ENCODE data around the gene UROC1. TPM values are rescaled to one million over a fixed set of nuclear protein-coding genes. Genes with fewer than 3 reads are reported as not detected.

Gene UROC1
- total RNA-seq, 1 experiment from 2014 or later, result not detected

DNA sequence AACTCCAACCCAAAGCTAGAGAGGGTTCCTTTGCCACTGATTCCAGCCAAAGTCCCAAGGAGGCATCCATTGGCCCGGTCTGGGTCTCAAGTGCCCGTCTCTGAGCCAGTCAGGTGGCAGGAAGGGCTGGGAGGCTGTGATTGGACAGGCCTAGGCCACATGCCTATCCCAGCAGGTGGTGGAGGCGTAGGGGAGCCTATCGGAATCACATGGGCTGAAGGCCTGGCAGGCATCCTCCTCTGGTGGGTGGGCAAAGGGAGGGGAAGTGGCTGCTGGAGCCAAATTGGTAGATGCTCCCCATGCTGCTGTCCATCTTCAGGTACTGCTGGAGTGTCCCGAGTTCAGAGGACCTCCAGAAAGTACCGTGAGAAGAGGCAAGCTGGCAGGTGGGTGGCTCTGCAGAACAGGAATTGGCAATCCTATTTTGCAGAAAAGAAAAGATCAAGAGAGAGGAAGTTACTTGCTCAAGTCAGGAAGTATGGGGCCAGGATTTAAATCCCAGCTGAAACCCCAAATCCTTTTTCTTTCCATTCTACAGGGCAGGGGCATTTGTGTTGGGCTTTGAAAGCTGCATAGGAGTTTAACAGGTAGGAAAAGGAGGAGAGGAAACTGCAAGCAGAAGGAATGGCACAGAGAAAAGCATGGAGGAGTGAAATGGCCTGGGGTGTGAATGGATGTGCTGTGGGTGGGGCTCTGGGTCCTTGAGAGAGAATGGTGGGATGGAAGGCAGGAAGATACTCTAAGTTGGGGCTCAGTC lies 10.1 kb upstream of the UROC1 start:
- H3K4me1 ChIP-seq, result peaks cover 47% of the 10 kb centered on the region
- TF ChIP-seq, protein P1, sequence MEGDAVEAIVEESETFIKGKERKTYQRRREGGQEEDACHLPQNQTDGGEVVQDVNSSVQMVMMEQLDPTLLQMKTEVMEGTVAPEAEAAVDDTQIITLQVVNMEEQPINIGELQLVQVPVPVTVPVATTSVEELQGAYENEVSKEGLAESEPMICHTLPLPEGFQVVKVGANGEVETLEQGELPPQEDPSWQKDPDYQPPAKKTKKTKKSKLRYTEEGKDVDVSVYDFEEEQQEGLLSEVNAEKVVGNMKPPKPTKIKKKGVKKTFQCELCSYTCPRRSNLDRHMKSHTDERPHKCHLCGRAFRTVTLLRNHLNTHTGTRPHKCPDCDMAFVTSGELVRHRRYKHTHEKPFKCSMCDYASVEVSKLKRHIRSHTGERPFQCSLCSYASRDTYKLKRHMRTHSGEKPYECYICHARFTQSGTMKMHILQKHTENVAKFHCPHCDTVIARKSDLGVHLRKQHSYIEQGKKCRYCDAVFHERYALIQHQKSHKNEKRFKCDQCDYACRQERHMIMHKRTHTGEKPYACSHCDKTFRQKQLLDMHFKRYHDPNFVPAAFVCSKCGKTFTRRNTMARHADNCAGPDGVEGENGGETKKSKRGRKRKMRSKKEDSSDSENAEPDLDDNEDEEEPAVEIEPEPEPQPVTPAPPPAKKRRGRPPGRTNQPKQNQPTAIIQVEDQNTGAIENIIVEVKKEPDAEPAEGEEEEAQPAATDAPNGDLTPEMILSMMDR (IDR thresholded peaks at IDR 0.05; ENCODE audit: insufficient read depth in 1 of 2, low read depth in 1 of 2, low read length in 1 of 2, severe bottlenecking in 1 of 2, unreplicated experiment in 1 of 2), result no peak
- H3K4me1 Mint-ChIP-seq (ENCODE audit: low read depth, unreplicated experiment), result peaks cover 24% of the 10 kb centered on the region
- no peaks in the 10 kb centered on the region for H3K27me3 Mint-ChIP-seq (ENCODE audit: insufficient read depth, unreplicated experiment)
- H3K9me3 ChIP-seq, result no peaks in the 10 kb centered on the region
- H3K27ac Mint-ChIP-seq (ENCODE audit: unreplicated experiment), result peak overlapping the region; percentile 57
- ChIA-PET CTCF (no interaction called here), POLR2A (no interaction called here)
- no peak overlapping the region for H3K4me3 Mint-ChIP-seq (ENCODE audit: unreplicated experiment)
- H3K27me3 ChIP-seq (replicated peaks; ENCODE audit: control insufficient read depth, insufficient read depth, low read length), result no peaks in the 10 kb centered on the region
- intact Hi-C loops (cut with micrococcal nuclease; ENCODE audit: unreplicated experiment), result loop anchor here (2.0 to 10.0 kb wide), 2 partner anchors 19 to 127 kb away; partner anchors contain the start of gene TXNRD3
- BruUV-seq (replicated peaks), result no TSS peak
- H3K4me3 ChIP-seq (ENCODE audit: low read depth, low read length), result no peak overlapping the region
- no peak for DNase-seq
- no peaks in the 10 kb centered on the region for H3K9me3 Mint-ChIP-seq (ENCODE audit: unreplicated experiment)
- peaks cover 4% of the 10 kb centered on the region for H3K36me3 ChIP-seq (ENCODE audit: control insufficient read depth, insufficient read depth, low read length)
- no peaks in the 10 kb centered on the region for H3K36me3 Mint-ChIP-seq (ENCODE audit: insufficient read depth, unreplicated experiment)

DNA sequence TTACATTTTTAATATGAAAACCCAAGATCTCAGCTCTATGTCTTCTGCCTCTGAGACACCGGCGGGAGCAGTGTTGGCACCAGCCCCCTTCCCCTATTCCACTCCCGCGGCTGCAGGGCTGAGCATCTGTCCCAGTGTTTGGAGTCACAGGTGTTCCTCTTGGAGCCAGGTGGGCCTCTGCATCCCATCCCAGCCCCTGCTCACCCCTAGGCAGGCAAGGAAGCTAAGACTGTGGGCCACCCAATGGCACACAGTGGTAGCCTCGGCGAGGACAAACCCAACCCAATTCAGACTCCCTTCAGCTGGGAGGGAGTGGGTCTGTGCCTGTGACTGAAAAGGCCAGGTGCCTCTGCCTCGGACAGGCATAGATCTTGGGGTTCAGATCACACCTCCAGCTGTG lies 9.4 kb upstream of the UROC1 start:
- Histone ChIP-seq H3K4me1 (peaks cover 50% of the 10 kb centered on the region), H3K27me3 (replicated peaks; ENCODE audit: control insufficient read depth, insufficient read depth, low read length) (no peaks in the 10 kb centered on the region), H3K9me3 (no peaks in the 10 kb centered on the region), H3K36me3 (ENCODE audit: control insufficient read depth, insufficient read depth, low read length) (peaks cover 4% of the 10 kb centered on the region), H3K4me3 (ENCODE audit: low read depth, low read length) (no peak overlapping the region)
- H3K27ac Mint-ChIP-seq (ENCODE audit: unreplicated experiment), result no peak overlapping the region
- H3K36me3 Mint-ChIP-seq (ENCODE audit: insufficient read depth, unreplicated experiment), result no peaks in the 10 kb centered on the region
- H3K4me3 Mint-ChIP-seq (ENCODE audit: unreplicated experiment), result no peak overlapping the region
- ChIA-PET POLR2A (no interaction called here), CTCF (no interaction called here)
- no peaks in the 10 kb centered on the region for H3K27me3 Mint-ChIP-seq (ENCODE audit: insufficient read depth, unreplicated experiment)
- peaks cover 28% of the 10 kb centered on the region for H3K4me1 Mint-ChIP-seq (ENCODE audit: low read depth, unreplicated experiment)
- no peak for DNase-seq
- intact Hi-C loops (cut with micrococcal nuclease; ENCODE audit: unreplicated experiment), result loop anchor here (10.0 kb wide), 1 partner anchor 128 kb away; the partner anchor contains the start of gene TXNRD3
- BruUV-seq (replicated peaks), result no TSS peak
- no peaks in the 10 kb centered on the region for H3K9me3 Mint-ChIP-seq (ENCODE audit: unreplicated experiment)
- TF ChIP-seq, protein P1 (IDR thresholded peaks at IDR 0.05; ENCODE audit: insufficient read depth in 1 of 2, low read depth in 1 of 2, low read length in 1 of 2, severe bottlenecking in 1 of 2, unreplicated experiment in 1 of 2), result no peak

DNA sequence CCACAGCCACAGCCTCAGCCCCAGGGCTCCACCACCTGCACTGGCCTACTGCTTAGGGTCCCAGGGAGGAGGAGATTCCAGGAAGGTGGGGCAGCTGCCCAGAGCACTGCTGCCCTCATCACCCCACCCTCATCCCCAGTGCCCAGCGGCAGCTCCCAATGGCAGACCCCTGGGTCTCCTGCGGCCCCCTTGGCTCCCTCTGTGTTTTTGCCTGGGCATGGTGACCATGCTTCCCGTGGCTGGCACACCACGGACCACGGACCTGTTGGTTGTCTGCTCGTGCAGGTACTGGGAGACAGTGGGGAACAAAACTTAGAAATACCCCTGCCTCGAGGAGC lies 9.1 kb upstream of the UROC1 start:
- Histone ChIP-seq H3K4me3 (ENCODE audit: low read depth, low read length) (no peak overlapping the region), H3K27me3 (replicated peaks; ENCODE audit: control insufficient read depth, insufficient read depth, low read length) (no peaks in the 10 kb centered on the region), H3K36me3 (ENCODE audit: control insufficient read depth, insufficient read depth, low read length) (peaks cover 4% of the 10 kb centered on the region), H3K4me1 (peaks cover 50% of the 10 kb centered on the region), H3K9me3 (no peaks in the 10 kb centered on the region)
- H3K27me3 Mint-ChIP-seq (ENCODE audit: insufficient read depth, unreplicated experiment), result no peaks in the 10 kb centered on the region
- no TSS peak for BruUV-seq (replicated peaks)
- H3K4me1 Mint-ChIP-seq (ENCODE audit: low read depth, unreplicated experiment), result peaks cover 29% of the 10 kb centered on the region
- ChIA-PET CTCF (no interaction called here), POLR2A (no interaction called here)
- H3K36me3 Mint-ChIP-seq (ENCODE audit: insufficient read depth, unreplicated experiment), result no peaks in the 10 kb centered on the region
- H3K27ac Mint-ChIP-seq (ENCODE audit: unreplicated experiment), result no peak overlapping the region
- no peak for DNase-seq
- intact Hi-C loops (cut with micrococcal nuclease; ENCODE audit: unreplicated experiment), result loop anchor here (10.0 kb wide), 1 partner anchor 128 kb away; the partner anchor contains the start of gene TXNRD3
- no peak overlapping the region for H3K4me3 Mint-ChIP-seq (ENCODE audit: unreplicated experiment)
- TF ChIP-seq, protein P1 (IDR thresholded peaks at IDR 0.05; ENCODE audit: insufficient read depth in 1 of 2, low read depth in 1 of 2, low read length in 1 of 2, severe bottlenecking in 1 of 2, unreplicated experiment in 1 of 2), result no peak
- no peaks in the 10 kb centered on the region for H3K9me3 Mint-ChIP-seq (ENCODE audit: unreplicated experiment)

Data from Caco-2 (cell line).